Measurements from ENCODE around the gene UCHL5. TPM values are rescaled to one million over a fixed set of nuclear protein-coding genes. Genes with fewer than 3 reads are reported as not detected.

Gene UCHL5
- total RNA-seq, 2 donors from 2014 or later = 7.6 to 47.5 TPM

GRCh38 chr1:193087893-193088292 lies 28.7 kb upstream of the UCHL5 start:
- TF ChIP-seq CTCF (IDR thresholded peaks at IDR 0.05) = no peak
- H3K27ac ChIP-seq = no peak overlapping the region
- 51 to 66% methylated on average over 3 of the region's 3 CpGs for WGBS, 2 donors
- H3K4me1 ChIP-seq = no peaks in the 10 kb centered on the region
- DNase-seq (no peak), ATAC-seq (no peak)
- peaks cover 0 to 13% of the 10 kb centered on the region in 2 donors for H3K36me3 ChIP-seq (replicated peaks in 1 of 2; ENCODE audit: insufficient read depth in 1 of 2, low read depth in 2 of 2)
- no peaks in the 10 kb centered on the region for H3K27me3 ChIP-seq
- H3K4me3 ChIP-seq = no peak overlapping the region
- no peaks in the 10 kb centered on the region for H3K9me3 ChIP-seq
- intact Hi-C loops (cut with DNase I) = no loop called here

- H3K4me1 ChIP-seq = no peaks in the 10 kb centered on the region
- ATAC-seq = no peak
- WGBS, 2 donors = 77 to 82% methylated on average over 3 of the region's 3 CpGs
- H3K27me3 ChIP-seq = no peaks in the 10 kb centered on the region
- H3K4me3 ChIP-seq = no peak overlapping the region
- intact Hi-C loops (cut with DNase I) = no loop called here
- H3K9me3 ChIP-seq = no peaks in the 10 kb centered on the region
- TF ChIP-seq POLR2A (IDR thresholded peaks at IDR 0.05) = no peak
- no peak for TF ChIP-seq CTCF (IDR thresholded peaks at IDR 0.05)
- DNase-seq = no peak
- no peak overlapping the region for H3K27ac ChIP-seq
- H3K36me3 ChIP-seq (replicated peaks in 1 of 2; ENCODE audit: insufficient read depth in 1 of 2, low read depth in 2 of 2) = peaks cover 0 to 15% of the 10 kb centered on the region in 2 donors
Measured at GRCh38 chr1:193086342-193086741, 27.2 kb upstream of the UCHL5 start.

- Histone ChIP-seq H3K36me3 (replicated peaks in 1 of 2; ENCODE audit: insufficient read depth in 1 of 2, low read depth in 2 of 2) (peaks cover 0 to 15% of the 10 kb centered on the region in 2 donors), H3K9me3 (no peaks in the 10 kb centered on the region)
Measured at GRCh38 chr1:193085263-193085662, 26.1 kb upstream of the UCHL5 start.

GRCh38 chr1:193083365-193084088 lies 24.4 kb upstream of the UCHL5 start:
- WGBS, 2 donors = 87 to 99% methylated on average over 6 of the region's 6 CpGs
- no peaks in the 10 kb centered on the region for H3K4me1 ChIP-seq
- H3K27me3 ChIP-seq = no peaks in the 10 kb centered on the region
- no peak overlapping the region for H3K27ac ChIP-seq
- TF ChIP-seq CTCF (IDR thresholded peaks at IDR 0.05) (no peak), POLR2A (IDR thresholded peaks at IDR 0.05) (no peak)
- intact Hi-C loops (cut with DNase I) = no loop called here
- ATAC-seq = no peak
- no peak overlapping the region for H3K4me3 ChIP-seq
- no peaks in the 10 kb centered on the region for H3K9me3 ChIP-seq
- no peak for DNase-seq
- peaks cover under 1 to 17% of the 10 kb centered on the region in 2 donors for H3K36me3 ChIP-seq (replicated peaks in 1 of 2; ENCODE audit: insufficient read depth in 1 of 2, low read depth in 2 of 2)

More at GRCh38 chr1:193085263-193085662, 26.1 kb upstream of the UCHL5 start:
- intact Hi-C loops (cut with DNase I) = no loop called here
- DNase-seq = no peak
- Histone ChIP-seq H3K4me1 (no peaks in the 10 kb centered on the region), H3K4me3 (no peak overlapping the region), H3K27me3 (no peaks in the 10 kb centered on the region), H3K27ac (no peak overlapping the region)
- WGBS, 2 donors = 90 to 91% methylated on average over 1 of the region's 1 CpG
- ATAC-seq = no peak
- no peak for TF ChIP-seq CTCF (IDR thresholded peaks at IDR 0.05)
- TF ChIP-seq POLR2A (IDR thresholded peaks at IDR 0.05) = no peak

- Histone ChIP-seq H3K27ac (no peak overlapping the region), H3K4me3 (no peak overlapping the region), H3K9me3 (no peaks in the 10 kb centered on the region), H3K27me3 (no peaks in the 10 kb centered on the region), H3K4me1 (no peaks in the 10 kb centered on the region), H3K36me3 (replicated peaks in 1 of 2; ENCODE audit: insufficient read depth in 1 of 2, low read depth in 2 of 2) (peaks cover 9 to 21% of the 10 kb centered on the region in 2 donors)
- WGBS, 2 donors = 79 to 85% methylated on average over 3 of the region's 3 CpGs
- ATAC-seq (no peak), DNase-seq (no peak)
- intact Hi-C loops (cut with DNase I) = no loop called here
- TF ChIP-seq CTCF (IDR thresholded peaks at IDR 0.05) (no peak), POLR2A (IDR thresholded peaks at IDR 0.05) (no peak)
Measured at GRCh38 chr1:193079187-193079586, 20.0 kb upstream of the UCHL5 start.
